CD14-positive monocyte (primary cell): Measurements from ENCODE around the gene SSTR4. TPM values are rescaled to one million over a fixed set of nuclear protein-coding genes. Genes with fewer than 3 reads are reported as not detected.
A peak's percentile ranks its signal among the peaks of the same experiment; 100 is the strongest.
"Not testable (repeated sequence)": the region's sequence is repeated elsewhere in the genome, so short reads cannot be mapped to it uniquely, and the experiment has no call there.

Experiments
- DNase-seq, 3 donors: peaks; one replicate each; pipeline ENCODE4 v3.0.0-alpha.2; 2011 to 2022
- H2AFZ ChIP-seq: 2 replicates; pipeline ENCODE4 v1.6.0; 2012; ENCODE audit warnings: mild to moderate bottlenecking, low read depth, low read length, inconsistent platforms; ENCODE audit not compliant: insufficient read depth, poor library complexity, severe bottlenecking
- H3K27ac ChIP-seq, 2 donors: 1 replicate in 1 of 2; 2 replicates in 1 of 2; pipeline ENCODE4 v1.5.1; 2012 to 2013; ENCODE audit warnings: low read length in 2 of 2, control low read depth in 1 of 2, inconsistent platforms in 1 of 2, low read depth in 1 of 2, mild to moderate bottlenecking in 1 of 2
- H3K27me3 ChIP-seq, 2 donors: one replicate each; pipeline versions ENCODE4 v1.6.0 to v1.6.1; 2011 to 2013; ENCODE audit warnings: low read length in 2 of 2; ENCODE audit not compliant: control insufficient read depth in 2 of 2, insufficient read depth in 2 of 2
- H3K36me3 ChIP-seq, 2 donors: replicated peaks in 1 of 2; 1 replicate in 1 of 2; 2 replicates in 1 of 2; pipeline versions ENCODE4 v1.5.1 to v1.6.1; 2012 to 2013; ENCODE audit warnings: low read length in 2 of 2, control low read depth in 1 of 2, inconsistent platforms in 1 of 2, mild to moderate bottlenecking in 1 of 2; ENCODE audit not compliant: insufficient read depth in 2 of 2, control insufficient read depth in 1 of 2
- H3K4me1 ChIP-seq, 2 donors: 1 replicate in 1 of 2; 2 replicates in 1 of 2; pipeline versions ENCODE4 v1.5.1 to v1.6.1; 2012 to 2013; ENCODE audit warnings: low read length in 2 of 2, control low read depth in 1 of 2, inconsistent platforms in 1 of 2, mild to moderate bottlenecking in 1 of 2, moderate library complexity in 1 of 2; ENCODE audit not compliant: insufficient read depth in 2 of 2, control insufficient read depth in 1 of 2
- H3K4me2 ChIP-seq: replicated peaks from 2 replicates; pipeline ENCODE3; 2012; ENCODE audit warnings: low read length, moderate library complexity, mild to moderate bottlenecking; ENCODE audit not compliant: poor library complexity, severe bottlenecking; ENCODE audit errors: extremely low read depth
- H3K4me3 ChIP-seq, 3 experiments: fragments of 200-600 bp in 1 of 3; sonication (generic) in 1 of 3; replicated peaks in 1 of 3; 1 replicate in 2 of 3; 2 replicates in 1 of 3; pipeline ENCODE4 v1.5.1; 2011 to 2013; ENCODE audit warnings: low read length in 3 of 3, mild to moderate bottlenecking in 3 of 3, control low read depth in 2 of 3, low read depth in 2 of 3, inconsistent platforms in 1 of 3, moderate library complexity in 1 of 3
- H3K79me2 ChIP-seq: 2 replicates; pipeline ENCODE4 v1.6.0; 2012; ENCODE audit warnings: mild to moderate bottlenecking, control low read depth, inconsistent platforms, low read length, moderate library complexity; ENCODE audit not compliant: insufficient read depth
- H3K9ac ChIP-seq: 2 replicates; pipeline ENCODE4 v1.6.0; 2017; ENCODE audit warnings: low read length, mild to moderate bottlenecking; ENCODE audit not compliant: insufficient read depth, poor library complexity, severe bottlenecking
- H3K9me3 ChIP-seq, 2 donors: replicated peaks in 1 of 2; 1 replicate in 1 of 2; 2 replicates in 1 of 2; pipeline versions ENCODE4 v1.5.1 to v1.6.1; 2012 to 2013; ENCODE audit warnings: low read length in 2 of 2, control low read depth in 1 of 2; ENCODE audit not compliant: control insufficient read depth in 1 of 2, insufficient read depth in 1 of 2
- H4K20me1 ChIP-seq: 2 replicates; pipeline ENCODE4 v1.6.0; 2012; ENCODE audit warnings: mild to moderate bottlenecking, low read length, control low read depth, moderate library complexity; ENCODE audit not compliant: insufficient read depth
- H3K27ac Mint-ChIP-seq, 7 donors: one replicate each; pipeline ENCODE4 v1.8.0; 2020; ENCODE audit warnings: mild to moderate bottlenecking in 7 of 7, mixed read lengths in 7 of 7, moderate library complexity in 6 of 7, inconsistent platforms in 2 of 7
- H3K27me3 Mint-ChIP-seq, 3 donors: one replicate each; pipeline ENCODE4 v1.8.0; 2021 to 2022; ENCODE audit warnings: low read depth in 3 of 3, mild to moderate bottlenecking in 3 of 3, mixed read lengths in 3 of 3, moderate library complexity in 3 of 3, inconsistent platforms in 1 of 3
- H3K36me3 Mint-ChIP-seq, 2 donors: one replicate each; pipeline ENCODE4 v1.8.0; 2020; ENCODE audit warnings: mixed read lengths in 2 of 2, inconsistent platforms in 1 of 2, mild to moderate bottlenecking in 1 of 2
- H3K4me1 Mint-ChIP-seq: one replicate; pipeline ENCODE4 v1.8.0; 2020; ENCODE audit warnings: mild to moderate bottlenecking, mixed read lengths
- H3K4me3 Mint-ChIP-seq, 2 donors: one replicate each; pipeline ENCODE4 v1.8.0; 2020; ENCODE audit warnings: mild to moderate bottlenecking in 2 of 2, mixed read lengths in 2 of 2, moderate library complexity in 1 of 2
- H3K9me3 Mint-ChIP-seq, 7 donors: one replicate each; pipeline ENCODE4 v1.8.0; 2020 to 2022; ENCODE audit warnings: mixed read lengths in 7 of 7, mild to moderate bottlenecking in 6 of 7, moderate library complexity in 6 of 7, inconsistent platforms in 2 of 7
- CTCF ChIP-seq: fragments of 200-600 bp; IDR thresholded peaks from one replicate; pipeline ENCODE4 v1.8.0; 2022; ENCODE audit warnings: antibody characterized with exemption, mild to moderate bottlenecking
- WGBS: methylation state at CpG from one replicate; pipeline ENCODE4 v1.1.5; 2013; ENCODE audit warnings: missing lambda C conversion rate; ENCODE audit not compliant: insufficient coverage; 5-methylcytosine and 5-hydroxymethylcytosine counted together
- intact Hi-C, 2 donors: fragments of 100-400 bp; cut with micrococcal nuclease; formaldehyde crosslinking; loops; one replicate each; pipeline versions ENCODE4 v1.15.0 to v1.15.1; 2023
- polyA minus RNA-seq: library from RNA; depleted of rRNA, polyadenylated mRNA; stranded (reverse); fragments of >200 nt; gene quantifications from 2 replicates; pipeline ENCODE4 v1.2.3, GENCODE V29; 2012
- polyA plus RNA-seq, 3 donors: library from polyadenylated mRNA; depleted of rRNA in 1 of 3; unstranded in 2 of 3; stranded (reverse) in 1 of 3; fragments of 300-500 nt in 2 of 3; fragments of >200 nt in 1 of 3; fragmentation: Illumina TruSeq in 2 of 3; gene quantifications; 1 replicate in 2 of 3; 2 replicates in 1 of 3; pipeline ENCODE4 v1.2.3, GENCODE V29; 2012 to 2021
- total RNA-seq, 12 experiments: library from RNA in 1 of 12; stranded (reverse) in 1 of 12; fragments of 120-200 nt in 1 of 12; gene quantifications; one replicate each; pipeline ENCODE4 v1.2.4 and lab custom pipeline; 2013 to 2026; ENCODE audit warnings: mixed read lengths in 6 of 12, inconsistent platforms in 1 of 12

The SSTR4 gene
- not detected for total RNA-seq (2013)
- polyA plus RNA-seq: not detected
- polyA minus RNA-seq: not detected in 2 replicates
- 0 to 0.35 (median 0) reads per million in 11 experiments for total RNA-seq (lab: John Stamatoyannopoulos, UW)

- no peak within 1 kb of the TSS for H3K27ac ChIP-seq
- intact Hi-C loops: loop anchor here in 1 of 2 donors (5.0 kb wide), 1 partner anchor 297 kb away; no protein-coding TSS in a partner anchor
- no peaks in the 10 kb centered on the region for H4K20me1 ChIP-seq
- peaks cover 0 to 17% of the 10 kb centered on the region in 2 donors for H3K4me1 ChIP-seq
- no peak within 1 kb of the TSS for H3K4me3 ChIP-seq
- Mint-ChIP-seq H3K27ac (no peak within 1 kb of the TSS), H3K36me3 (peaks cover 0 to 5% of the 10 kb centered on the region in 2 donors), H3K9me3 (peaks cover 3 to 8% (median 6%) of the 10 kb centered on the region in 7 donors), H3K4me3 (peak within 1 kb of the TSS in 1 of 2 donors; percentile 77), H3K27me3 (peaks cover 45 to 64% (median 47%) of the 10 kb centered on the region in 3 donors), H3K4me1 (peaks cover 16% of the 10 kb centered on the region)
- no peak within 1 kb of the TSS for H3K4me2 ChIP-seq
- no peak for DNase-seq
- TF ChIP-seq CTCF: no peak
- H3K36me3 ChIP-seq: no peaks in the 10 kb centered on the region
- WGBS: 23% methylated on average over 83 of the region's 83 CpGs
- H3K79me2 ChIP-seq: no peaks in the 10 kb centered on the region
- no peak within 1 kb of the TSS for H3K9ac ChIP-seq
- H3K9me3 ChIP-seq: no peaks in the 10 kb centered on the region
- H3K27me3 ChIP-seq: peaks cover 28 to 47% of the 10 kb centered on the region in 2 donors
- no peak within 1 kb of the TSS for H2AFZ ChIP-seq
Observed at GRCh38 chr20:23034721-23035671, at the start of gene SSTR4. Gene SSTR4, plus strand, starts transcription at chr20:23035312. Its CDS starts 172 bp downstream, at chr20:23035484.

GRCh38 chr20:22986601-22987000 is 48.5 kb upstream of the SSTR4 start:
- Histone ChIP-seq H2AFZ (no peak overlapping the region), H3K27ac (no peak overlapping the region), H3K4me2 (no peak overlapping the region), H3K27me3 (no peaks in the 10 kb centered on the region), H3K4me1 (peaks cover 28 to 32% of the 10 kb centered on the region in 2 donors), H3K9ac (no peak overlapping the region), H3K79me2 (no peaks in the 10 kb centered on the region), H3K36me3 (no peaks in the 10 kb centered on the region), H3K4me3 (no peak overlapping the region), H4K20me1 (no peaks in the 10 kb centered on the region), H3K9me3 (peaks cover 6 to 8% of the 10 kb centered on the region in 2 donors)
- Mint-ChIP-seq H3K27me3 (peaks cover 1 to 12% (median 8%) of the 10 kb centered on the region in 3 donors), H3K27ac (no peak overlapping the region), H3K36me3 (peaks cover 0 to 2% of the 10 kb centered on the region in 2 donors), H3K9me3 (peaks cover 5 to 12% (median 10%) of the 10 kb centered on the region in 7 donors), H3K4me1 (peaks cover 35% of the 10 kb centered on the region), H3K4me3 (no peak overlapping the region)
- intact Hi-C loops: no loop called here
- TF ChIP-seq CTCF: no peak
- no CpG with 5 or more reads among the region's 1 CpG for WGBS
- DNase-seq: peak in 1 of 3 donors; percentile 19

GRCh38 chr20:22991424-22991823 is 43.7 kb upstream of the SSTR4 start:
- H3K79me2 ChIP-seq, H3K36me3 Mint-ChIP-seq, H3K27me3 ChIP-seq, H3K27me3 Mint-ChIP-seq, H3K27ac ChIP-seq, DNase-seq, H2AFZ ChIP-seq, H3K9ac ChIP-seq, H4K20me1 ChIP-seq, intact Hi-C loops, H3K27ac Mint-ChIP-seq, H3K36me3 ChIP-seq, H3K4me1 ChIP-seq, H3K4me3 ChIP-seq, H3K4me3 Mint-ChIP-seq, H3K4me2 ChIP-seq: not testable (repeated sequence)
- WGBS: no CpG with 5 or more reads among the region's 3 CpGs
- peaks cover 6 to 20% (median 15%) of the 10 kb centered on the region in 7 donors for H3K9me3 Mint-ChIP-seq
- H3K4me1 Mint-ChIP-seq: peaks cover 12% of the 10 kb centered on the region
- H3K9me3 ChIP-seq: peaks cover 0 to 11% of the 10 kb centered on the region in 2 donors
